GM13976 (cell line): ENCODE results near the gene ABCA13.

Experiments
- DNase-seq: peaks from one replicate; pipeline ENCODE4 v3.0.0; 2012; ENCODE audit warnings: low spot score
- in situ Hi-C: fragments of 300-500 bp; cut with MboI; formaldehyde crosslinking; loops from one replicate; pipeline ENCODE4 v1.12.0; 2022; ENCODE audit warnings: low sequenced_read_pairs, mixed read lengths, inconsistent platforms; ENCODE audit not compliant: unreplicated experiment
- TF ChIP-seq, protein P1 (sequence below): IDR thresholded peaks from 2 replicates; pipeline ENCODE4 v1.5.1; 2012; ENCODE audit warnings: borderline replicate concordance, mild to moderate bottlenecking; ENCODE audit not compliant: insufficient read depth; ENCODE audit errors: extremely low read depth, missing control alignments, control extremely low read depth

ABCA13 gene

DNA sequence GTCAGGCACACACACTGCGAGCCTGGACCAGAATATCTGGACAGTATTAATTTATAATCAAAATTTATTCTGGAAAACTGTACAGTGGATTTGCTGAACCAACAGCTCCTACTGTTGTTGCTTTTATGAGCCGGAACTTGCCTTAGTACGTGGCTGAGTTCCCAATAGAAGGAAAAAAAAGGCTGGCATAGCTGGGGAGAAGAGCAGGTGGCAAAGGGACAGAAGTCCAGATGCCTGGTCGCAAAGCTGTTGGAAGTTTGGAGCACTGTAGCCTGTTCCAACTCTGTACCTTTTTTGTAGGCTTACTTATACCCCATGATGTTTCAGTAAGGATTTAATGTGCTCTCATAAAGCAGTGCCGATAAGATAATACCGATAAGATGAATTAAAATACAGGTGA lies 333.8 kb downstream of the ABCA13 start:
- TF ChIP-seq, protein P1, sequence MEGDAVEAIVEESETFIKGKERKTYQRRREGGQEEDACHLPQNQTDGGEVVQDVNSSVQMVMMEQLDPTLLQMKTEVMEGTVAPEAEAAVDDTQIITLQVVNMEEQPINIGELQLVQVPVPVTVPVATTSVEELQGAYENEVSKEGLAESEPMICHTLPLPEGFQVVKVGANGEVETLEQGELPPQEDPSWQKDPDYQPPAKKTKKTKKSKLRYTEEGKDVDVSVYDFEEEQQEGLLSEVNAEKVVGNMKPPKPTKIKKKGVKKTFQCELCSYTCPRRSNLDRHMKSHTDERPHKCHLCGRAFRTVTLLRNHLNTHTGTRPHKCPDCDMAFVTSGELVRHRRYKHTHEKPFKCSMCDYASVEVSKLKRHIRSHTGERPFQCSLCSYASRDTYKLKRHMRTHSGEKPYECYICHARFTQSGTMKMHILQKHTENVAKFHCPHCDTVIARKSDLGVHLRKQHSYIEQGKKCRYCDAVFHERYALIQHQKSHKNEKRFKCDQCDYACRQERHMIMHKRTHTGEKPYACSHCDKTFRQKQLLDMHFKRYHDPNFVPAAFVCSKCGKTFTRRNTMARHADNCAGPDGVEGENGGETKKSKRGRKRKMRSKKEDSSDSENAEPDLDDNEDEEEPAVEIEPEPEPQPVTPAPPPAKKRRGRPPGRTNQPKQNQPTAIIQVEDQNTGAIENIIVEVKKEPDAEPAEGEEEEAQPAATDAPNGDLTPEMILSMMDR: no peak
- no peak for DNase-seq
- in situ Hi-C loops: no loop called here

- in situ Hi-C loops: no loop called here
- no peak for DNase-seq
- TF ChIP-seq, protein P1: no peak
Measured at GRCh38 chr7:48505466-48505865, 334.2 kb downstream of the ABCA13 start.

DNA sequence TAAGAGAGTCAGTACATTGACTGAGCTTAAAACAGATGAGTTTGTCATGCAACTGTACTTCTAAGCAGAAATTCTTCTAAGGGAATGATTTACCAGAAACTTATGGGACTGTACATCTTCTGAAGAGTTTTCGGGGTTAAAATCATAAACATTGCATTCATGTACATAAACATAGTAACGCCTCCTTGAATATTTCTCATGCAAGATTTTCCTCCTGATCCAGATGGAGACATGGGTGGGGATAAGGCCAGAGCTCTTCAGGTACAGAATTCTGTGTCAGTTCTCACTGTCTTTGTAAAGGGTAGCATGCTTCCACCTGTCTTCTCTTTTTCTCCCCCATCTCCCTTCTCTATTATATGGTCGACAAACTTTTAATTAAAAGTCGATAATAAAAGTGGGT lies 335.3 kb downstream of the ABCA13 start:
- in situ Hi-C loops: no loop called here
- no peak for DNase-seq
- TF ChIP-seq, protein P1: no peak

DNA sequence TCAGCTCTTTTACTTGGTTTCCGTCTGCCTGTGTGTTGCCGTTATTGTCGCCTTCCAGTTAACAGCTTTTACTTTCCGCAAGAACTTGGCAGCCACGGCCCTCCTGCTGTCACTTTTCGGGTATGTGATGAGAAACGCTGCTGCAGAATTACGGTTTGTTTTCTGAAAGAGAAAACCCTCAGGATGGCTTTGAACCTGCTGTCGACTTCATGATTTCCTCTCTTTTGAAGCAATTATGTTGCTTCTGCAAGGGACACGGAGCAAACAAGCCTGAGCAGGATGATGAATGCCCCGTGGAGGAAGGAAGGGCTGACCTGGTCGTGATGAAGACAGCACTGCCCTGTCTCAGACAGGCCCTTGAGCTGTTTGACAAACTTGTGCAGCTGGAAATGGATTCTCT lies 339.8 kb downstream of the ABCA13 start:
- TF ChIP-seq, protein P1: no peak
- in situ Hi-C loops: no loop called here
- DNase-seq: no peak

DNA sequence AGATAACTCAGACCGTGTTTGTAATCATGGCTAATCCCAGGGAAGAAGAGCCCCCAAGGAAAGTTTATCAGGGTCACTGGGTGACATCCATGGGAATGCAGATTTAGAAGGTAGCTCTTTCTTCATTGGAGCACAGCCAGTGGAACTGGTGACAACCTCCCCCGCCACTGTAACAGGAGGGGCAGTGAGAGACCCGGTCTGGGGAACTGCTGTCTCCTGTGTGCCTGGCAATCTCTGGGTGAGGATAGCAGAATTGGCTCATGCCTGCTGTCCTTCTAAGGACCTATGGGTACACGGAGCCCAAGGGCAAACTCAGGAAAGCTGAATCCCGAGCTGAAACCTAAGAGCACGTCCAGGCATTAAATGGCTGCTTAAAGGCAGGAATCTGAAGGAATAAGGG lies 341.6 kb downstream of the ABCA13 start:
- TF ChIP-seq, protein P1: no peak
- no peak for DNase-seq
- in situ Hi-C loops: no loop called here

GRCh38 chr7:48515171-48515570 lies 343.9 kb downstream of the ABCA13 start:
- DNase-seq: no peak
- in situ Hi-C loops: no loop called here
- TF ChIP-seq, protein P1: no peak

GRCh38 chr7:48518092-48518491 lies 346.8 kb downstream of the ABCA13 start:
- in situ Hi-C loops: no loop called here
- no peak for DNase-seq
- TF ChIP-seq, protein P1: no peak
